Astrocyte of the cerebellum (primary cell): Measurements from ENCODE around the gene GPC5.

Source experiments
- DNase-seq: peaks from one replicate; pipeline ENCODE4 v3.0.0-alpha.2; 2011; ENCODE audit warnings: low read depth
- H3K4me3 ChIP-seq: 2 replicates; pipeline ENCODE4 v1.5.1; 2011; ENCODE audit warnings: mild to moderate bottlenecking, low read depth, low read length, moderate library complexity
- CTCF ChIP-seq: IDR thresholded peaks from 2 replicates; pipeline ENCODE4 v1.5.1; 2012; ENCODE audit warnings: low read length, low read depth, moderate library complexity, mild to moderate bottlenecking; ENCODE audit errors: missing control alignments
- in situ Hi-C: cut with HindIII; loops from 2 replicates; pipeline ENCODE4 v1.10.0; 2017; ENCODE audit warnings: low sequenced_read_pairs

Gene GPC5

GRCh38 chr13:92179223-92179622, 780.8 kb downstream of the GPC5 start:
- in situ Hi-C loops = no loop called here
- TF ChIP-seq CTCF = no peak
- H3K4me3 ChIP-seq = no peak overlapping the region
- DNase-seq = no peak

- DNase-seq = peak; percentile 23
- TF ChIP-seq CTCF = peak; percentile 77
- no peak overlapping the region for H3K4me3 ChIP-seq
- in situ Hi-C loops = no loop called here
Measured at GRCh38 chr13:92187378-92187989, 789.1 kb downstream of the GPC5 start.

- DNase-seq = no peak
- no peak overlapping the region for H3K4me3 ChIP-seq
- in situ Hi-C loops = no loop called here
- TF ChIP-seq CTCF = no peak
Measured at GRCh38 chr13:92188574-92188973, 790.2 kb downstream of the GPC5 start.

GRCh38 chr13:92196591-92197256, 798.3 kb downstream of the GPC5 start:
- no peak for TF ChIP-seq CTCF
- DNase-seq = no peak
- H3K4me3 ChIP-seq = no peak overlapping the region
- in situ Hi-C loops = no loop called here

GRCh38 chr13:92197669-92198068, 799.2 kb downstream of the GPC5 start:
- no peak for DNase-seq
- H3K4me3 ChIP-seq = no peak overlapping the region
- in situ Hi-C loops = no loop called here
- TF ChIP-seq CTCF = no peak

GRCh38 chr13:92218615-92219014, 820.2 kb downstream of the GPC5 start:
- TF ChIP-seq CTCF = no peak
- no peak overlapping the region for H3K4me3 ChIP-seq
- in situ Hi-C loops = no loop called here
- no peak for DNase-seq

GRCh38 chr13:92221916-92222315, 823.5 kb downstream of the GPC5 start:
- no peak for TF ChIP-seq CTCF
- DNase-seq = no peak
- in situ Hi-C loops = no loop called here
- no peak overlapping the region for H3K4me3 ChIP-seq
